Ishikawa (cell line): ENCODE results near the gene UTP25.

Experiments
- CEBPB ChIP-seq: IDR thresholded peaks from 2 replicates; pipeline ENCODE4 v1.6.1; 2012
- CREB1 ChIP-seq: IDR thresholded peaks from 2 replicates; pipeline ENCODE4 v1.6.1; 2012; ENCODE audit warnings: low read depth
- EGR1 ChIP-seq: IDR thresholded peaks from 2 replicates; pipeline ENCODE4 v1.6.1; 2012
- EP300 ChIP-seq: IDR thresholded peaks from 2 replicates; pipeline ENCODE4 v1.6.1; 2012; ENCODE audit warnings: borderline replicate concordance
- FOXM1 ChIP-seq: IDR thresholded peaks from 2 replicates; pipeline ENCODE4 v1.6.1; 2012; ENCODE audit warnings: low read depth, borderline replicate concordance
- MAX ChIP-seq: IDR thresholded peaks from 2 replicates; pipeline ENCODE4 v1.6.1; 2012
- NFIC ChIP-seq: IDR thresholded peaks from 2 replicates; pipeline ENCODE4 v1.6.1; 2012
- RAD21 ChIP-seq: IDR thresholded peaks from 2 replicates; pipeline ENCODE4 v1.6.1; 2012; ENCODE audit warnings: low read depth
- REST ChIP-seq: IDR thresholded peaks from 2 replicates; pipeline ENCODE4 v1.6.1; 2012; ENCODE audit warnings: low read depth, mild to moderate bottlenecking
- TAF1 ChIP-seq: IDR thresholded peaks from 2 replicates; pipeline ENCODE4 v1.6.1; 2012; ENCODE audit warnings: low read depth, mild to moderate bottlenecking
- TCF12 ChIP-seq: IDR thresholded peaks from 2 replicates; pipeline ENCODE4 v1.6.1; 2012; ENCODE audit warnings: low read depth
- TEAD4 ChIP-seq: IDR thresholded peaks from 2 replicates; pipeline ENCODE4 v1.6.1; 2012
- USF1 ChIP-seq: IDR thresholded peaks from 2 replicates; pipeline ENCODE4 v1.6.1; 2012
- YY1 ChIP-seq: IDR thresholded peaks from 2 replicates; pipeline ENCODE4 v1.6.1; 2012; ENCODE audit warnings: low read depth
- ZBTB7A ChIP-seq: IDR thresholded peaks from 2 replicates; pipeline ENCODE4 v1.6.1; 2012; ENCODE audit warnings: low read depth

The UTP25 gene

GRCh38 chr1:209802117-209802779 is 25.5 kb upstream of the UTP25 start:
- TF ChIP-seq REST (no peak), TEAD4 (no peak), YY1 (no peak), TCF12 (no peak)

GRCh38 chr1:209802780-209803152 is 25.0 kb upstream of the UTP25 start:
- TF ChIP-seq FOXM1 (no peak), CEBPB (no peak), REST (no peak), TEAD4 (no peak), NFIC (no peak), ZBTB7A (no peak), USF1 (no peak), EP300 (no peak), EGR1 (no peak), YY1 (no peak), CREB1 (no peak), TCF12 (no peak), RAD21 (no peak)

GRCh38 chr1:209803568-209803967 is 24.2 kb upstream of the UTP25 start:
- TF ChIP-seq YY1 (no peak), TCF12 (no peak), CEBPB (no peak), CREB1 (no peak), NFIC (no peak), EGR1 (no peak), TAF1 (no peak), FOXM1 (no peak), MAX (no peak), REST (no peak), USF1 (no peak), ZBTB7A (no peak), TEAD4 (no peak), EP300 (no peak), RAD21 (no peak)

GRCh38 chr1:209805341-209805781 is 22.4 kb upstream of the UTP25 start:
- TF ChIP-seq EGR1: no peak
- TF ChIP-seq YY1: no peak
- TF ChIP-seq TAF1: no peak
- no peak for TF ChIP-seq REST
- no peak for TF ChIP-seq RAD21
- TF ChIP-seq CREB1: no peak
- TF ChIP-seq ZBTB7A: no peak
- no peak for TF ChIP-seq CEBPB
- no peak for TF ChIP-seq TCF12
- no peak for TF ChIP-seq USF1
